Neural progenitor cell (in vitro differentiated cells): ENCODE results near the gene CUL4B. TPM values are rescaled to one million over a fixed set of nuclear protein-coding genes. Genes with fewer than 3 reads are reported as not detected.
"Not testable (repeated sequence)": the region's sequence is repeated elsewhere in the genome, so short reads cannot be mapped to it uniquely, and the experiment has no call there.

Experiments used
- DNase-seq: peaks from one replicate; pipeline ENCODE4 v3.0.0-alpha.2; 2016; ENCODE audit warnings: low spot score
- H2AFZ ChIP-seq: fragments of 200-600 bp; sonication (generic); replicated peaks from 2 replicates; pipeline ENCODE4 v1.6.1; 2016; ENCODE audit warnings: antibody characterized with exemption
- H3F3A ChIP-seq: fragments of 200-600 bp; sonication (generic); 2 replicates; pipeline ENCODE4 v1.6.1; 2016; ENCODE audit warnings: antibody characterized with exemption, low read depth
- H3K27ac ChIP-seq: fragments of 200-600 bp; sonication (generic); 2 replicates; pipeline ENCODE4 v1.5.1; 2016; ENCODE audit warnings: mild to moderate bottlenecking
- H3K27me3 ChIP-seq: fragments of 200-600 bp; sonication (generic); 2 replicates; pipeline ENCODE4 v1.6.1; 2016; ENCODE audit warnings: mild to moderate bottlenecking, moderate library complexity
- H3K36me3 ChIP-seq: fragments of 200-600 bp; sonication (generic); 2 replicates; pipeline ENCODE4 v1.5.1; 2016
- H3K4me1 ChIP-seq: fragments of 200-600 bp; sonication (generic); 2 replicates; pipeline ENCODE4 v1.6.1; 2016; ENCODE audit warnings: mixed run types
- H3K4me2 ChIP-seq: fragments of 200-600 bp; sonication (generic); 2 replicates; pipeline ENCODE4 v1.6.1; 2016
- H3K4me3 ChIP-seq: fragments of 200-600 bp; sonication (generic); 2 replicates; pipeline ENCODE4 v1.5.1; 2016
- H3K79me2 ChIP-seq: fragments of 200-600 bp; sonication (generic); 2 replicates; pipeline ENCODE4 v1.6.1; 2016; ENCODE audit warnings: low read depth
- H3K9ac ChIP-seq: fragments of 200-600 bp; sonication (generic); 2 replicates; pipeline ENCODE4 v1.6.1; 2016
- H3K9me3 ChIP-seq: fragments of 200-600 bp; sonication (generic); 2 replicates; pipeline ENCODE4 v1.5.1; 2016; ENCODE audit warnings: low read depth
- H4K20me1 ChIP-seq: fragments of 200-600 bp; sonication (generic); 2 replicates; pipeline ENCODE4 v1.6.1; 2016; ENCODE audit warnings: low read depth
- H3K27ac Mint-ChIP-seq: 3 replicates; pipeline ENCODE4 v1.8.0; 2021; ENCODE audit warnings: mixed read lengths
- H3K27me3 Mint-ChIP-seq: 2 replicates; pipeline ENCODE4 v1.8.0; 2022; ENCODE audit warnings: low read depth, mild to moderate bottlenecking, inconsistent platforms, moderate library complexity, mixed read lengths; ENCODE audit not compliant: insufficient read depth
- H3K36me3 Mint-ChIP-seq: 3 replicates; pipeline ENCODE4 v1.8.0; 2021; ENCODE audit warnings: mixed read lengths
- H3K4me1 Mint-ChIP-seq: 3 replicates; pipeline ENCODE4 v1.8.0; 2021; ENCODE audit warnings: mixed read lengths
- H3K4me3 Mint-ChIP-seq: 3 replicates; pipeline ENCODE4 v1.8.0; 2021; ENCODE audit warnings: mild to moderate bottlenecking, moderate library complexity, mixed read lengths
- H3K9me3 Mint-ChIP-seq: 3 replicates; pipeline ENCODE4 v1.8.0; 2020; ENCODE audit warnings: mixed read lengths
- CTCF ChIP-seq: fragments of 200-600 bp; sonication (generic); IDR thresholded peaks from 2 replicates; pipeline ENCODE4 v1.5.1; 2017; ENCODE audit warnings: antibody characterized with exemption, mild to moderate bottlenecking
- EZH2 ChIP-seq: fragments of 200-600 bp; sonication (generic); IDR thresholded peaks from 2 replicates; pipeline ENCODE4 v1.6.1; 2017; ENCODE audit warnings: antibody characterized with exemption, mild to moderate bottlenecking, moderate library complexity
- EZH2phosphoT487 ChIP-seq: fragments of 200-600 bp; sonication (generic); IDR thresholded peaks from 2 replicates; pipeline ENCODE4 v1.6.1; 2017; ENCODE audit warnings: antibody characterized with exemption
- total RNA-seq: library from RNA; depleted of rRNA; stranded (reverse); fragments of >200 nt; gene quantifications from 2 replicates; pipeline ENCODE4 v1.2.3, GENCODE V29; 2015; ENCODE audit warnings: low replicate concordance

CUL4B gene
- total RNA-seq, 1 donor from 2014 or later = 95.2 TPM

- Histone ChIP-seq H3K9ac (no peak overlapping the region), H3K27me3 (peaks cover 4% of the 10 kb centered on the region), H4K20me1 (no peaks in the 10 kb centered on the region), H3K4me3 (no peak overlapping the region), H3K4me2 (no peak overlapping the region), H3K79me2 (no peaks in the 10 kb centered on the region), H3K4me1 (no peaks in the 10 kb centered on the region), H3K9me3 (peaks cover 8% of the 10 kb centered on the region), H2AFZ (no peak overlapping the region), H3F3A (no peaks in the 10 kb centered on the region), H3K36me3 (no peaks in the 10 kb centered on the region), H3K27ac (no peak overlapping the region)
- no peaks in the 10 kb centered on the region for H3K4me1 Mint-ChIP-seq
- no peak overlapping the region for H3K27ac Mint-ChIP-seq
- H3K9me3 Mint-ChIP-seq = peaks cover 5% of the 10 kb centered on the region
- DNase-seq = no peak
- no peaks in the 10 kb centered on the region for H3K36me3 Mint-ChIP-seq
- H3K4me3 Mint-ChIP-seq = no peak overlapping the region
- TF ChIP-seq EZH2 (no peak), EZH2phosphoT487 (no peak), CTCF (no peak)
- peaks cover 8% of the 10 kb centered on the region for H3K27me3 Mint-ChIP-seq
Measured at GRCh38 chrX:120585702-120586101, 24.9 kb upstream of the CUL4B start.

GRCh38 chrX:120575379-120576114 is 14.8 kb upstream of the CUL4B start:
- Mint-ChIP-seq H3K4me1 (no peaks in the 10 kb centered on the region), H3K27ac (no peak overlapping the region), H3K27me3 (peaks cover 3% of the 10 kb centered on the region), H3K9me3 (peaks cover 7% of the 10 kb centered on the region), H3K4me3 (no peak overlapping the region), H3K36me3 (no peaks in the 10 kb centered on the region)
- Histone ChIP-seq H3K9ac (no peak overlapping the region), H3K36me3 (no peaks in the 10 kb centered on the region), H4K20me1 (no peaks in the 10 kb centered on the region), H3K4me2 (no peak overlapping the region), H3K27ac (no peak overlapping the region), H2AFZ (no peak overlapping the region), H3F3A (no peaks in the 10 kb centered on the region), H3K4me1 (no peaks in the 10 kb centered on the region), H3K9me3 (no peaks in the 10 kb centered on the region), H3K79me2 (no peaks in the 10 kb centered on the region), H3K4me3 (no peak overlapping the region), H3K27me3 (no peaks in the 10 kb centered on the region)
- no peak for TF ChIP-seq CTCF
- no peak for TF ChIP-seq EZH2phosphoT487
- TF ChIP-seq EZH2 = no peak
- DNase-seq = no peak

- not testable (repeated sequence) for H3K4me2 ChIP-seq, H3K36me3 ChIP-seq, DNase-seq, H2AFZ ChIP-seq, H3K27me3 Mint-ChIP-seq, H3K36me3 Mint-ChIP-seq, H3K27ac ChIP-seq, H3K9me3 Mint-ChIP-seq, H3K9ac ChIP-seq, H3K4me3 Mint-ChIP-seq, H3K4me1 Mint-ChIP-seq, H3K27me3 ChIP-seq, H4K20me1 ChIP-seq, H3K4me3 ChIP-seq, H3K79me2 ChIP-seq, H3K9me3 ChIP-seq, H3K27ac Mint-ChIP-seq, H3F3A ChIP-seq, H3K4me1 ChIP-seq
Measured at GRCh38 chrX:120573806-120574205, 13.0 kb upstream of the CUL4B start.

- no peak overlapping the region for H3K27ac Mint-ChIP-seq
- Histone ChIP-seq H3K4me3 (no peak overlapping the region), H3K27me3 (no peaks in the 10 kb centered on the region), H3K4me2 (no peak overlapping the region), H4K20me1 (no peaks in the 10 kb centered on the region), H3F3A (no peaks in the 10 kb centered on the region), H3K79me2 (no peaks in the 10 kb centered on the region), H2AFZ (no peak overlapping the region), H3K27ac (no peak overlapping the region), H3K4me1 (no peaks in the 10 kb centered on the region), H3K9me3 (peaks cover 4% of the 10 kb centered on the region), H3K9ac (no peak overlapping the region), H3K36me3 (no peaks in the 10 kb centered on the region)
- TF ChIP-seq CTCF (no peak), EZH2 (no peak), EZH2phosphoT487 (no peak)
- no peak for DNase-seq
- H3K4me1 Mint-ChIP-seq = no peaks in the 10 kb centered on the region
- no peak overlapping the region for H3K4me3 Mint-ChIP-seq
- H3K36me3 Mint-ChIP-seq = no peaks in the 10 kb centered on the region
- peaks cover 2% of the 10 kb centered on the region for H3K9me3 Mint-ChIP-seq
- H3K27me3 Mint-ChIP-seq = peaks cover 3% of the 10 kb centered on the region
Measured at GRCh38 chrX:120570011-120570600, 9.3 kb upstream of the CUL4B start.
